Renal cortex interstitium (tissue), 15 donors: ENCODE results near the gene PHACTR4. TPM values are rescaled to one million over a fixed set of nuclear protein-coding genes. Genes with fewer than 3 reads are reported as not detected.
"Not testable (repeated sequence)": the region's sequence is repeated elsewhere in the genome, so short reads cannot be mapped to it uniquely, and the experiment has no call there.

Experiments
- DNase-seq, 11 donors: peaks; one replicate each; pipeline ENCODE4 v3.0.0-alpha.2; 2013; ENCODE audit warnings: low read depth in 9 of 11, low spot score in 4 of 11; ENCODE audit errors: extremely low read depth in 1 of 11
- long read RNA-seq, 16 experiments: transcript quantifications; one replicate each; lab custom pipeline, GENCODE V29; 2026
- polyA plus RNA-seq, 3 donors: library from polyadenylated mRNA; unstranded; fragments of 120-200 nt; gene quantifications; one replicate each; pipeline ENCODE4 v1.2.1, GENCODE V29; 2013; ENCODE audit not compliant: insufficient read length in 3 of 3

PHACTR4 gene
- 10 to 100 TPM; 76.7 to 89.4 (median 77.1) TPM for polyA plus RNA-seq
- long read RNA-seq, donor 1, full-length matches to known transcripts, result 3 of 9 reads
- long read RNA-seq, donor 1, partial matches to known transcripts, result 6 of 9 reads
- long read RNA-seq, donor 1, other reads (novel, unspliced or antisense), result 0 of 9 reads
- long read RNA-seq, donor 2, partial matches to known transcripts, result 0 of 2 reads
- long read RNA-seq, donor 2, other reads (novel, unspliced or antisense), result 0 of 2 reads
- long read RNA-seq, donor 3, full-length matches to known transcripts, result 8 of 14 reads
- long read RNA-seq, donor 3, partial matches to known transcripts, result 6 of 14 reads
- long read RNA-seq, donor 3, other reads (novel, unspliced or antisense), result 0 of 14 reads
- long read RNA-seq, donor 4, full-length matches to known transcripts, result 5 of 5 reads
- long read RNA-seq, donor 4, partial matches to known transcripts, result 0 of 5 reads
- long read RNA-seq, donor 4, other reads (novel, unspliced or antisense), result 0 of 5 reads
- long read RNA-seq, donor 5, result 0 reads
- long read RNA-seq, donor 6, full-length matches to known transcripts, result 9 of 9 reads
- long read RNA-seq, donor 6, partial matches to known transcripts, result 0 of 9 reads
- long read RNA-seq, donor 6, other reads (novel, unspliced or antisense), result 0 of 9 reads
- long read RNA-seq, donor 7, partial matches to known transcripts, result 0 of 2 reads
- long read RNA-seq, donor 7, other reads (novel, unspliced or antisense), result 0 of 2 reads
- long read RNA-seq, donor 8, full-length matches to known transcripts, result 15 of 27 reads
- long read RNA-seq, donor 8, partial matches to known transcripts, result 12 of 27 reads
- long read RNA-seq, donor 8, other reads (novel, unspliced or antisense), result 0 of 27 reads
- long read RNA-seq, donor 9, full-length matches to known transcripts, result 5 of 5 reads
- long read RNA-seq, donor 9, partial matches to known transcripts, result 0 of 5 reads
- long read RNA-seq, donor 9, other reads (novel, unspliced or antisense), result 0 of 5 reads
- long read RNA-seq, donor 10, partial matches to known transcripts, result 12 of 15 reads
- long read RNA-seq, donor 10, other reads (novel, unspliced or antisense), result 0 of 15 reads
- long read RNA-seq, donor 11, partial matches to known transcripts, result 0 of 2 reads
- long read RNA-seq, donor 11, other reads (novel, unspliced or antisense), result 0 of 2 reads
- long read RNA-seq, donor 12, partial matches to known transcripts, result 0 of 2 reads
- long read RNA-seq, donor 12, other reads (novel, unspliced or antisense), result 0 of 2 reads
- long read RNA-seq, donor 13, full-length matches to known transcripts, result 9 of 692 reads
- long read RNA-seq, donor 13, partial matches to known transcripts, result 683 of 692 reads
- long read RNA-seq, donor 13, other reads (novel, unspliced or antisense), result 0 of 692 reads
- long read RNA-seq, donor 14, full-length matches to known transcripts, result 2 of 2 reads
- long read RNA-seq, donor 14, partial matches to known transcripts, result 0 of 2 reads
- long read RNA-seq, donor 14, other reads (novel, unspliced or antisense), result 0 of 2 reads
- long read RNA-seq, donor 15, full-length matches to known transcripts, result 4 of 4 reads
- long read RNA-seq, donor 15, partial matches to known transcripts, result 0 of 4 reads
- long read RNA-seq, donor 15, other reads (novel, unspliced or antisense), result 0 of 4 reads
- long read RNA-seq, donor 16, full-length matches to known transcripts, result 15 of 29 reads
- long read RNA-seq, donor 16, partial matches to known transcripts, result 14 of 29 reads
- long read RNA-seq, donor 16, other reads (novel, unspliced or antisense), result 0 of 29 reads

- peak; percentile 78 to 93 (median 88) for DNase-seq
Measured at GRCh38 chr1:28369371-28370238, at the start of gene PHACTR4. TSS of gene PHACTR4 (plus strand) at chr1:28369740. CDS start at chr1:28407448, 37,708 bp downstream.

- DNase-seq, result peak in 9 of 11 donors; percentile 25 to 77 (median 46)
Measured at GRCh38 chr1:28322194-28322593, 47.3 kb upstream of the PHACTR4 start.

- DNase-seq, result no peak
Measured at GRCh38 chr1:28323720-28324119, 45.8 kb upstream of the PHACTR4 start.

- DNase-seq, result no peak
Measured at GRCh38 chr1:28326515-28326914, 43.0 kb upstream of the PHACTR4 start.

GRCh38 chr1:28326984-28327383 lies 42.6 kb upstream of the PHACTR4 start:
- DNase-seq, result no peak

- not testable (repeated sequence) for DNase-seq
Measured at GRCh38 chr1:28327431-28327830, 42.1 kb upstream of the PHACTR4 start.

GRCh38 chr1:28328228-28328648 lies 41.3 kb upstream of the PHACTR4 start:
- no peak for DNase-seq

- peak in 1 of 11 donors; percentile 13 for DNase-seq
Measured at GRCh38 chr1:28329395-28330153, 40.0 kb upstream of the PHACTR4 start.

GRCh38 chr1:28338897-28339296 lies 30.6 kb upstream of the PHACTR4 start:
- no peak for DNase-seq

- no peak for DNase-seq
Measured at GRCh38 chr1:28339551-28339950, 30.0 kb upstream of the PHACTR4 start.

GRCh38 chr1:28340221-28340974 lies 29.1 kb upstream of the PHACTR4 start:
- DNase-seq, result no peak

- no peak for DNase-seq
Measured at GRCh38 chr1:28341591-28341990, 27.9 kb upstream of the PHACTR4 start.

- no peak for DNase-seq
Measured at GRCh38 chr1:28343405-28343804, 26.1 kb upstream of the PHACTR4 start.

- DNase-seq, result not testable (repeated sequence)
Measured at GRCh38 chr1:28353248-28353810, 16.2 kb upstream of the PHACTR4 start.

GRCh38 chr1:28354121-28354520 lies 15.4 kb upstream of the PHACTR4 start:
- DNase-seq, result no peak
